Muscle of leg (tissue), 11 donors: ENCODE data around the gene FOXR1. TPM values are rescaled to one million over a fixed set of nuclear protein-coding genes. Genes with fewer than 3 reads are reported as not detected.
A peak's percentile ranks its signal among the peaks of the same experiment; 100 is the strongest.

Experiments
- DNase-seq: peaks from one replicate; pipeline ENCODE4 v3.0.0; 2013
- H3K27ac ChIP-seq: one replicate; pipeline ENCODE4 v1.5.1; 2013; ENCODE audit warnings: mild to moderate bottlenecking, low read length, control low read depth
- H3K27me3 ChIP-seq: one replicate; pipeline ENCODE4 v1.6.1; 2013; ENCODE audit warnings: low read length; ENCODE audit not compliant: control insufficient read depth, insufficient read depth
- H3K36me3 ChIP-seq: one replicate; pipeline ENCODE4 v1.6.1; 2013; ENCODE audit warnings: low read length; ENCODE audit not compliant: control insufficient read depth, insufficient read depth
- H3K4me1 ChIP-seq: one replicate; pipeline ENCODE4 v1.6.1; 2013; ENCODE audit warnings: low read length; ENCODE audit not compliant: control insufficient read depth, insufficient read depth
- H3K4me3 ChIP-seq: one replicate; pipeline ENCODE4 v1.5.1; 2013; ENCODE audit warnings: low read length, control low read depth
- H3K9me3 ChIP-seq: replicated peaks from 2 replicates; pipeline ENCODE4 v1.6.1; 2013; ENCODE audit warnings: low read depth, low read length; ENCODE audit not compliant: control insufficient read depth
- WGBS: methylation state at CpG from one replicate; pipeline ENCODE4 v1.1.5; 2013; ENCODE audit warnings: missing lambda C conversion rate; ENCODE audit not compliant: insufficient coverage; 5-methylcytosine and 5-hydroxymethylcytosine counted together
- polyA plus RNA-seq, 8 donors: library from polyadenylated mRNA; unstranded; fragments of 120-200 nt; gene quantifications; one replicate each; pipeline versions ENCODE4 v1.2.1 to v1.2.3, GENCODE V29; 2013; ENCODE audit warnings: inconsistent platforms in 1 of 8, low replicate concordance in 1 of 8; ENCODE audit not compliant: insufficient read length in 8 of 8, insufficient read depth in 1 of 8
- total RNA-seq: library from RNA; stranded (reverse); fragments of 120-200 nt; gene quantifications from one replicate; pipeline ENCODE4 v1.2.4, GENCODE V29; 2013

Gene FOXR1
- total and polyA plus RNA-seq, 9 donors, result not detected

- no peak overlapping the region for H3K27ac ChIP-seq
- DNase-seq, result no peak
- no peak overlapping the region for H3K4me3 ChIP-seq
- no peaks in the 10 kb centered on the region for H3K9me3 ChIP-seq
- 88% methylated on average over 5 of the region's 5 CpGs for WGBS
- peaks cover 20% of the 10 kb centered on the region for H3K4me1 ChIP-seq
- no peaks in the 10 kb centered on the region for H3K27me3 ChIP-seq
- peaks cover 72% of the 10 kb centered on the region for H3K36me3 ChIP-seq
These were observed 54.0 kb downstream of the FOXR1 start for GRCh38 chr11:119025541-119025940.

- H3K9me3 ChIP-seq, result no peaks in the 10 kb centered on the region
- 75% methylated on average over 13 of the region's 16 CpGs for WGBS
- H3K27ac ChIP-seq, result no peak overlapping the region
- peaks cover 22% of the 10 kb centered on the region for H3K4me1 ChIP-seq
- H3K27me3 ChIP-seq, result no peaks in the 10 kb centered on the region
- no peak for DNase-seq
- peaks cover 67% of the 10 kb centered on the region for H3K36me3 ChIP-seq
- H3K4me3 ChIP-seq, result no peak overlapping the region
These were observed 54.6 kb downstream of the FOXR1 start for GRCh38 chr11:119025978-119026766.

GRCh38 chr11:119026970-119027369 lies 55.4 kb downstream of the FOXR1 start:
- H3K27me3 ChIP-seq, result no peaks in the 10 kb centered on the region
- H3K9me3 ChIP-seq, result no peaks in the 10 kb centered on the region
- H3K36me3 ChIP-seq, result peaks cover 59% of the 10 kb centered on the region
- H3K4me1 ChIP-seq, result peaks cover 22% of the 10 kb centered on the region
- DNase-seq, result no peak
- H3K27ac ChIP-seq, result no peak overlapping the region
- H3K4me3 ChIP-seq, result no peak overlapping the region
- WGBS, result no CpG with 5 or more reads among the region's 2 CpGs

GRCh38 chr11:119027561-119028345 lies 56.2 kb downstream of the FOXR1 start:
- 100% methylated on average over 5 of the region's 9 CpGs for WGBS
- no peak overlapping the region for H3K4me3 ChIP-seq

GRCh38 chr11:119028346-119029068 lies 56.9 kb downstream of the FOXR1 start:
- no peaks in the 10 kb centered on the region for H3K9me3 ChIP-seq
- no peak overlapping the region for H3K27ac ChIP-seq
- H3K4me1 ChIP-seq, result peaks cover 22% of the 10 kb centered on the region
- no peaks in the 10 kb centered on the region for H3K27me3 ChIP-seq
- no peak for DNase-seq
- no peak overlapping the region for H3K4me3 ChIP-seq
- 70% methylated on average over 8 of the region's 9 CpGs for WGBS
- H3K36me3 ChIP-seq, result peaks cover 46% of the 10 kb centered on the region

More at GRCh38 chr11:119027561-119028345, 56.2 kb downstream of the FOXR1 start:
- Histone ChIP-seq H3K27me3 (no peaks in the 10 kb centered on the region), H3K27ac (no peak overlapping the region), H3K9me3 (no peaks in the 10 kb centered on the region), H3K36me3 (peaks cover 53% of the 10 kb centered on the region), H3K4me1 (peaks cover 22% of the 10 kb centered on the region)
- DNase-seq, result no peak

GRCh38 chr11:119029069-119029339 lies 57.4 kb downstream of the FOXR1 start:
- Histone ChIP-seq H3K27ac (no peak overlapping the region), H3K4me1 (peaks cover 22% of the 10 kb centered on the region)

GRCh38 chr11:119029340-119030028 lies 57.9 kb downstream of the FOXR1 start:
- Histone ChIP-seq H3K27me3 (no peaks in the 10 kb centered on the region), H3K27ac (peak overlapping the region; percentile 7), H3K4me3 (peak overlapping the region; percentile 73), H3K9me3 (no peaks in the 10 kb centered on the region), H3K36me3 (peaks cover 37% of the 10 kb centered on the region), H3K4me1 (peaks cover 22% of the 10 kb centered on the region)
- 65% methylated on average over 5 of the region's 10 CpGs for WGBS
- peak; percentile 44 for DNase-seq

More at GRCh38 chr11:119029069-119029339, 57.4 kb downstream of the FOXR1 start:
- whole genome bisulfite sequencing, result 60% methylated on average over 1 of the region's 1 CpG
- Histone ChIP-seq H3K4me3 (no peak overlapping the region), H3K36me3 (peaks cover 42% of the 10 kb centered on the region), H3K27me3 (no peaks in the 10 kb centered on the region), H3K9me3 (no peaks in the 10 kb centered on the region)
- DNase-seq, result no peak

- DNase-seq, result no peak
- H3K4me3 ChIP-seq, result peak overlapping the region; percentile 73
- peaks cover 22% of the 10 kb centered on the region for H3K4me1 ChIP-seq
- no peaks in the 10 kb centered on the region for H3K9me3 ChIP-seq
- H3K27ac ChIP-seq, result peak overlapping the region; percentile 7
- H3K27me3 ChIP-seq, result no peaks in the 10 kb centered on the region
- peaks cover 32% of the 10 kb centered on the region for H3K36me3 ChIP-seq
- WGBS, result 2% methylated on average over 13 of the region's 13 CpGs
These were observed 58.4 kb downstream of the FOXR1 start for GRCh38 chr11:119030029-119030328.

GRCh38 chr11:119030329-119031047 lies 58.9 kb downstream of the FOXR1 start, which contains the start of gene SLC37A4:
TSS of gene SLC37A4 (minus strand) at chr11:119030877.
- peaks cover 22% of the 10 kb centered on the region for H3K4me1 ChIP-seq
- peak within 1 kb of the TSS; percentile 73 for H3K4me3 ChIP-seq
- H3K27me3 ChIP-seq, result no peaks in the 10 kb centered on the region
- under 1% methylated on average over 58 of the region's 67 CpGs for WGBS
- H3K36me3 ChIP-seq, result peaks cover 28% of the 10 kb centered on the region
- no peaks in the 10 kb centered on the region for H3K9me3 ChIP-seq
- H3K27ac ChIP-seq, result peak within 1 kb of the TSS; percentile 7
- DNase-seq, result peak; percentile 97
